HepG2 (cell line): ENCODE measurements around the gene ZNF222. TPM values are rescaled to one million over a fixed set of nuclear protein-coding genes. Genes with fewer than 3 reads are reported as not detected.

Experiments used
- ATAC-seq: fragments of 200-7000 bp; cut with Tn5 transposase; 3 replicates; pipeline ENCODE4 v1.9.1; 2020; ENCODE audit warnings: mild to moderate bottlenecking, moderate library complexity
- BruUV-seq: library from RNA; stranded (reverse); fragments of 400-500 nt; replicated peaks from 2 replicates; lab custom pipeline; 2021; lab: Mats Ljungman, UMichigan
- CTCF ChIA-PET: fragments of 300-600 bp; formaldehyde crosslinking; extraction: SDS; loops from one replicate; lab custom pipeline; 2021; ENCODE audit warnings: low total read pairs, inconsistent platforms, low intra/inter-chr PET ratio; lab: Yijun Ruan, JAX
- POLR2A ChIA-PET: fragments of 350-600 bp; sonication (Branson Sonifier 250); formaldehyde crosslinking; loops from one replicate; lab custom pipeline; 2020; ENCODE audit warnings: antibody characterized with exemption, inconsistent platforms; lab: Yijun Ruan, JAX
- DNase-seq: peaks from one replicate; pipeline ENCODE4 v3.0.0-alpha.2; 2015; ENCODE audit warnings: low spot score
- FAIRE-seq: peaks from 3 replicates; lab custom pipeline; 2011; peaks lifted over from hg19 to GRCh38; lab: Jason Lieb, UNC
- H2AFZ ChIP-seq: one replicate; pipeline ENCODE4 v1.6.1; 2011; ENCODE audit warnings: low read length, inconsistent platforms
- H3K27ac ChIP-seq: fragments of 300-600 bp; 3 replicates; pipeline ENCODE4 v1.8.0; 2011; ENCODE audit warnings: mixed run types, mild to moderate bottlenecking, mixed read lengths, low read length, inconsistent platforms; ENCODE audit not compliant: insufficient read depth; ENCODE audit errors: extremely low read length
- H3K27me3 ChIP-seq, 2 experiments: fragments of 200-600 bp in 1 of 2; 2 replicates in 1 of 2; 3 replicates in 1 of 2; pipeline versions ENCODE4 v1.6.0 to v1.8.0; 2011; ENCODE audit warnings: low read length in 2 of 2, mild to moderate bottlenecking in 2 of 2, moderate library complexity in 2 of 2, inconsistent platforms in 1 of 2; ENCODE audit not compliant: insufficient read depth in 2 of 2, control insufficient read depth in 1 of 2
- H3K36me3 ChIP-seq, 2 experiments: fragments of 200-600 bp in 1 of 2; replicated peaks in 1 of 2; 2 replicates in 1 of 2; 3 replicates in 1 of 2; pipeline versions ENCODE4 v1.5.1 to v1.8.0; 2011; ENCODE audit warnings: low read length in 2 of 2, inconsistent platforms in 1 of 2; ENCODE audit not compliant: insufficient read depth in 2 of 2, control insufficient read depth in 1 of 2
- H3K4me1 ChIP-seq: 2 replicates; pipeline ENCODE4 v1.5.1; 2012; ENCODE audit warnings: low read length, inconsistent platforms; ENCODE audit not compliant: insufficient read depth
- H3K4me2 ChIP-seq: 2 replicates; pipeline ENCODE4 v1.6.0; 2011; ENCODE audit warnings: low read depth, low read length, inconsistent platforms
- H3K4me3 ChIP-seq, 3 experiments: fragments of 200-600 bp in 1 of 3; sonication (generic), shearing (Covaris generic) in 1 of 3; replicated peaks in 1 of 3; 2 replicates each; pipeline ENCODE4 v1.5.1; 2011 to 2016; ENCODE audit warnings: low read length in 3 of 3, inconsistent platforms in 2 of 3, low read depth in 2 of 3, mild to moderate bottlenecking in 2 of 3, control low read depth in 1 of 3, mixed read lengths in 1 of 3; ENCODE audit not compliant: insufficient read depth in 1 of 3
- H3K79me2 ChIP-seq: one replicate; pipeline ENCODE4 v1.6.1; 2011; ENCODE audit warnings: low read length, inconsistent platforms; ENCODE audit not compliant: insufficient read depth
- H3K9ac ChIP-seq: 2 replicates; pipeline ENCODE4 v1.6.0; 2011; ENCODE audit warnings: mild to moderate bottlenecking, low read depth, low read length, inconsistent platforms; ENCODE audit not compliant: insufficient read depth
- H3K9me3 ChIP-seq: 2 replicates; pipeline ENCODE4 v1.5.1; 2012; ENCODE audit warnings: mild to moderate bottlenecking, low read length
- H4K20me1 ChIP-seq: 2 replicates; pipeline ENCODE4 v1.6.0; 2011; ENCODE audit warnings: inconsistent platforms, mild to moderate bottlenecking, low read length, moderate library complexity; ENCODE audit not compliant: insufficient read depth
- KLF15 ChIP-seq: sonication (generic); formaldehyde crosslinking; IDR thresholded peaks from 2 replicates; pipeline ENCODE4 v1.8.1; 2023; ENCODE audit warnings: borderline replicate concordance, mild to moderate bottlenecking, inconsistent platforms, missing genetic modification reagents, mixed read lengths
- MYC ChIP-seq: sonication (generic); formaldehyde crosslinking; IDR thresholded peaks from 2 replicates; pipeline ENCODE4 v1.9.0; 2021; ENCODE audit warnings: missing genetic modification reagents, borderline replicate concordance
- NFYC ChIP-seq: IDR thresholded peaks from 2 replicates; pipeline ENCODE4 v1.6.1; 2016; ENCODE audit warnings: missing genetic modification reagents, missing compliant biosample characterization
- PCBP2 ChIP-seq: fragments of 200-400 bp; formaldehyde crosslinking; optimal IDR thresholded peaks from 2 replicates; pipeline ENCODE3; 2018; ENCODE audit warnings: low read length, low read depth; ENCODE audit not compliant: poor library complexity, severe bottlenecking
- SPEN ChIP-seq: sonication (generic); formaldehyde crosslinking; IDR thresholded peaks from 2 replicates; pipeline ENCODE4 v1.5.1; 2020; ENCODE audit warnings: low read depth, mild to moderate bottlenecking, missing genetic modification reagents
- THYN1 ChIP-seq: sonication (generic); formaldehyde crosslinking; IDR thresholded peaks from 2 replicates; pipeline ENCODE4 v1.8.1; 2023; ENCODE audit warnings: low read depth, mild to moderate bottlenecking, moderate library complexity, missing genetic modification reagents, borderline replicate concordance
- ZBTB21 ChIP-seq: sonication (generic); formaldehyde crosslinking; IDR thresholded peaks from 2 replicates; pipeline ENCODE4 v1.4.0; 2020; ENCODE audit warnings: missing genetic modification reagents
- ZFP62 ChIP-seq: sonication (generic); formaldehyde crosslinking; IDR thresholded peaks from 2 replicates; pipeline ENCODE4 v1.4.0; 2020; ENCODE audit warnings: missing genetic modification reagents
- ZFX ChIP-seq: sonication (generic); formaldehyde crosslinking; IDR thresholded peaks from 2 replicates; pipeline ENCODE4 v1.4.0; 2020; ENCODE audit warnings: mild to moderate bottlenecking, low read depth, missing genetic modification reagents, moderate library complexity
- ZMYM2 ChIP-seq: sonication (generic); formaldehyde crosslinking; IDR thresholded peaks from 2 replicates; pipeline ENCODE4 v1.8.0; 2022; ENCODE audit warnings: mild to moderate bottlenecking, missing genetic modification reagents
- ZNF251 ChIP-seq: sonication (generic); formaldehyde crosslinking; IDR thresholded peaks from 2 replicates; pipeline ENCODE4 v1.9.0; 2021; ENCODE audit warnings: mild to moderate bottlenecking, missing genetic modification reagents
- ZNF33A ChIP-seq: sonication (generic); formaldehyde crosslinking; IDR thresholded peaks from 2 replicates; pipeline ENCODE4 v1.5.1; 2020; ENCODE audit warnings: missing genetic modification reagents, mild to moderate bottlenecking, moderate library complexity, borderline replicate concordance
- ZNF430 ChIP-seq: sonication (generic); formaldehyde crosslinking; IDR thresholded peaks from 2 replicates; pipeline ENCODE4 v1.9.0; 2021; ENCODE audit warnings: mild to moderate bottlenecking, missing genetic modification reagents
- ZNF501 ChIP-seq: sonication (generic); formaldehyde crosslinking; IDR thresholded peaks from 2 replicates; pipeline ENCODE4 v1.5.1; 2020; ENCODE audit warnings: mild to moderate bottlenecking, moderate library complexity, missing genetic modification reagents
- ZNF883 ChIP-seq: sonication (generic); formaldehyde crosslinking; IDR thresholded peaks from 2 replicates; pipeline ENCODE4 v1.5.1; 2020; ENCODE audit warnings: mild to moderate bottlenecking, missing genetic modification reagents; ENCODE audit errors: not compliant biosample characterization
- WGBS: methylation state at CpG from one replicate; pipeline ENCODE4 v1.1.6; 2017; ENCODE audit warnings: low lambda C conversion rate; 5-methylcytosine and 5-hydroxymethylcytosine counted together
- in situ Hi-C: cut with HindIII; loops from 2 replicates; pipeline ENCODE4 v1.10.0; 2017; ENCODE audit warnings: low pct_unique_long_range_greater_than_20kb; ENCODE audit not compliant: extremely low pct_ligation_motif_present
- intact Hi-C: fragments of 100-400 bp; cut with micrococcal nuclease; formaldehyde crosslinking; loops from one replicate; pipeline ENCODE4 v1.10.0; 2022; ENCODE audit not compliant: unreplicated experiment
- polyA plus RNA-seq, 8 experiments: library from polyadenylated mRNA; depleted of rRNA in 3 of 8; stranded (reverse) in 7 of 8; unstranded in 1 of 8; fragments of >200 nt; fragmentation: Illumina TruSeq in 4 of 8; extraction: Trizol in 4 of 8; gene quantifications; 2 replicates each; pipeline versions ENCODE4 v1.2.1 to v1.2.3, GENCODE V29; 2011 to 2016; ENCODE audit warnings: low read depth in 4 of 8, missing spikeins in 1 of 8, mixed read lengths in 1 of 8; ENCODE audit not compliant: insufficient read depth in 1 of 8
- total RNA-seq, 5 experiments: library from RNA; depleted of rRNA; stranded (reverse); fragments of >200 nt; fragmentation: Illumina TruSeq; extraction: Trizol; gene quantifications; 2 replicates each; pipeline ENCODE4 v1.2.3, GENCODE V29; 2016; ENCODE audit warnings: low read depth in 1 of 5
- TF ChIP-seq, protein P1 (sequence below): sonication (generic); formaldehyde crosslinking; IDR thresholded peaks from 2 replicates; pipeline ENCODE4 v1.5.0; 2020; ENCODE audit warnings: mild to moderate bottlenecking, missing genetic modification reagents

The ZNF222 gene
- total and polyA plus RNA-seq, 2 of the 13 experiments (the other 11 are each of a cell fraction or from before 2014, with no cell fraction given): 2.2 to 6.2 TPM

DNA sequence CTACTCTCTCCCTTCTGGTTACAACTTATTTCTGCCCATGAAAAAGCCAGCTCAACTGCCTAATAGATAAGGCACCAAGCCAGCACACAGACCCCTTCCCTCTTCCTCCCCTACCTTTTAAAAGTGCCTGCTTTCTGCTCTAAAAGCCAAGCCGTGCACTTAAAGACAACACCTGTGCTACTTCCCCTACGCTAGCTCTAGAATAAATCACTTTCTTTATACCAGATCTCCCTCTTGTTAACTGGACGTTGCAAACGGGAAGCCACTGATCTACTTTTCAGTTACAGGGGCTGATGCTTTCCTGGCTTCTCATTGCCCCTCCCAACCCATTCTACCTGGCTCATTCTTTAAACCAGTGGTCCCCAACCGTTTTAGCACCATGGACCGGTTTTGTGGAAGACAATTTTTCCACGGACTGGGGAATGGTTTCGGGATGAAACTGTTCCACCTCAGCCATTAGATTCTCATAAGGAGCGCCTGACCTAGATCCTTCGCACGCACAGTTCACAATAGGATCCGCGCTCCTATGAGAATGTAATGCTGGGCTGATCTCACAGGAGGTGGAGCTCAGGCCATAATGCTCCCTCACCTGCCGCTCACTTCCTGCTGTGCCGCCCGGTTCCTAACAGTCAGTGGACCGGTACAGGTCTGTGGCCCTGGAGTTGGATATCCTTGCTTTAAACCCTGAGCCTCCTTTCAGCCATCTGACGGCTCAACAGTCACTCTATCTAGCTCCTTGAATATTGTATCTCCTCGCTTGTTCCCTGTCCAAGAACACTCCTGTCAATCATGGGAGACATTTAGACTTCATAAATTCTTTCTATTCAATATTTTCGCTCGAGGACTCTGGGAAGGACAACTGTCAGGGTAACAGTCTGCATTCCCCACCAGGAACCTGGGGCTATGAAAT, 25.8 kb downstream of the ZNF222 start:
- 0 out of 2 replicates have a peak overlapping the region, but pooled peaks have one; percentile 14 for H3K9ac ChIP-seq
- 77% methylated on average over 21 of the region's 21 CpGs for WGBS
- TSS peak; percentile 79 for BruUV-seq
- H3K27ac ChIP-seq: no peak overlapping the region
- CTCF ChIA-PET: no interaction called here
- H3K27me3 ChIP-seq: no peaks in the 10 kb centered on the region; a peak in 1 of 5 replicates
- H3K9me3 ChIP-seq: no peaks in the 10 kb centered on the region
- peak overlapping the region; percentile 32 to 78 (median 56); a peak in 5 of 6 replicates for H3K4me3 ChIP-seq
- peaks cover 32% of the 10 kb centered on the region for H3K4me1 ChIP-seq
- no peak for DNase-seq
- peaks cover 4% of the 10 kb centered on the region for H3K79me2 ChIP-seq
- H3K4me2 ChIP-seq: peak overlapping the region; percentile 69
- H4K20me1 ChIP-seq: no peaks in the 10 kb centered on the region
- TF ChIP-seq ZFX (CRISPR knock-in tag) (no peak), ZNF883 (CRISPR knock-in tag) (no peak), ZMYM2 (0 out of 2 replicates have a peak, but pooled peaks have one; percentile 19), ZNF501 (no peak), ZNF33A (no peak), ZNF430 (CRISPR knock-in tag) (0 out of 2 replicates have a peak, but pooled peaks have one; percentile 39), KLF15 (CRISPR knock-in tag) (no peak), SPEN (CRISPR knock-in tag) (no peak), ZFP62 (no peak), THYN1 (no peak), NFYC (no peak), ZBTB21 (CRISPR knock-in tag) (no peak), MYC (no peak), PCBP2 (no peak), ZNF251 (CRISPR knock-in tag) (no peak)
- TF ChIP-seq, protein P1, sequence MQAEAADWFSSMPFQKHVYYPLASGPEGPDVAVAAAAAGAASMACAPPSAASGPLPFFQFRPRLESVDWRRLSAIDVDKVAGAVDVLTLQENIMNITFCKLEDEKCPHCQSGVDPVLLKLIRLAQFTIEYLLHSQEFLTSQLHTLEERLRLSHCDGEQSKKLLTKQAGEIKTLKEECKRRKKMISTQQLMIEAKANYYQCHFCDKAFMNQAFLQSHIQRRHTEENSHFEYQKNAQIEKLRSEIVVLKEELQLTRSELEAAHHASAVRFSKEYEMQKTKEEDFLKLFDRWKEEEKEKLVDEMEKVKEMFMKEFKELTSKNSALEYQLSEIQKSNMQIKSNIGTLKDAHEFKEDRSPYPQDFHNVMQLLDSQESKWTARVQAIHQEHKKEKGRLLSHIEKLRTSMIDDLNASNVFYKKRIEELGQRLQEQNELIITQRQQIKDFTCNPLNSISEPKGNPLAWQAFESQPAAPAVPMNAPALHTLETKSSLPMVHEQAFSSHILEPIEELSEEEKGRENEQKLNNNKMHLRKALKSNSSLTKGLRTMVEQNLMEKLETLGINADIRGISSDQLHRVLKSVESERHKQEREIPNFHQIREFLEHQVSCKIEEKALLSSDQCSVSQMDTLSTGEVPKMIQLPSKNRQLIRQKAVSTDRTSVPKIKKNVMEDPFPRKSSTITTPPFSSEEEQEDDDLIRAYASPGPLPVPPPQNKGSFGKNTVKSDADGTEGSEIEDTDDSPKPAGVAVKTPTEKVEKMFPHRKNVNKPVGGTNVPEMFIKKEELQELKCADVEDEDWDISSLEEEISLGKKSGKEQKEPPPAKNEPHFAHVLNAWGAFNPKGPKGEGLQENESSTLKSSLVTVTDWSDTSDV (CRISPR knock-in tag): no peak
- TF ChIP-seq, all 625 proteins: peak for 2
- ATAC-seq (no peak), FAIRE-seq (no peak)
- intact Hi-C loops: no loop called here
- Histone ChIP-seq H2AFZ (peak overlapping the region; percentile 95), H3K36me3 (0 out of 5 replicates have a peak, but pooled peaks cover 1 to 8% of the 10 kb centered on the region in 2 experiments)
- POLR2A ChIA-PET: interaction anchor here (0.7 to 3.4 kb wide), 11 partner anchors 8 to 161 kb away, joined by 3 to 17 read pairs (median 6); partner anchors contain the start of genes ZNF224, ZNF226, ZNF227 and ZNF230
- in situ Hi-C loops: no loop called here
